HepG2 (cell line): Measurements from ENCODE around the gene COQ5. TPM values are rescaled to one million over a fixed set of nuclear protein-coding genes. Genes with fewer than 3 reads are reported as not detected.
A peak's percentile ranks its signal among the peaks of the same experiment; 100 is the strongest.

Experiments used
- ARID4A ChIP-seq: sonication (generic); formaldehyde crosslinking; IDR thresholded peaks from 2 replicates; pipeline ENCODE4 v1.5.0; 2020; ENCODE audit warnings: mild to moderate bottlenecking, missing genetic modification reagents, borderline replicate concordance
- HINFP ChIP-seq: sonication (generic); formaldehyde crosslinking; IDR thresholded peaks from 2 replicates; pipeline ENCODE4 v1.4.0; 2020; ENCODE audit warnings: low read depth, mild to moderate bottlenecking, missing genetic modification reagents
- IKZF5 ChIP-seq: IDR thresholded peaks from 2 replicates; pipeline ENCODE4 v1.6.1; 2018; ENCODE audit warnings: missing genetic modification reagents, mild to moderate bottlenecking, missing compliant biosample characterization
- KMT2B ChIP-seq: IDR thresholded peaks from 2 replicates; pipeline ENCODE4 v1.6.1; 2016; ENCODE audit warnings: missing genetic modification reagents, missing compliant biosample characterization
- SMYD3 ChIP-seq: sonication (generic); formaldehyde crosslinking; IDR thresholded peaks from 2 replicates; pipeline ENCODE4 v1.8.1; 2023; ENCODE audit warnings: mild to moderate bottlenecking, missing genetic modification reagents
- ZBTB21 ChIP-seq: sonication (generic); formaldehyde crosslinking; IDR thresholded peaks from 2 replicates; pipeline ENCODE4 v1.4.0; 2020; ENCODE audit warnings: missing genetic modification reagents
- ZNF451 ChIP-seq: sonication (generic); formaldehyde crosslinking; IDR thresholded peaks from 2 replicates; pipeline ENCODE4 v1.5.0; 2020; ENCODE audit warnings: mild to moderate bottlenecking, missing genetic modification reagents
- ZNF501 ChIP-seq: sonication (generic); formaldehyde crosslinking; IDR thresholded peaks from 2 replicates; pipeline ENCODE4 v1.5.1; 2020; ENCODE audit warnings: mild to moderate bottlenecking, moderate library complexity, missing genetic modification reagents
- ZNF512 ChIP-seq: sonication (generic); formaldehyde crosslinking; IDR thresholded peaks from 2 replicates; pipeline ENCODE4 v1.4.0; 2020; ENCODE audit warnings: mild to moderate bottlenecking, missing genetic modification reagents
- polyA plus RNA-seq, 8 experiments: library from polyadenylated mRNA; depleted of rRNA in 3 of 8; stranded (reverse) in 7 of 8; unstranded in 1 of 8; fragments of >200 nt; fragmentation: Illumina TruSeq in 4 of 8; extraction: Trizol in 4 of 8; gene quantifications; 2 replicates each; pipeline versions ENCODE4 v1.2.1 to v1.2.3, GENCODE V29; 2011 to 2016; ENCODE audit warnings: low read depth in 4 of 8, missing spikeins in 1 of 8, mixed read lengths in 1 of 8; ENCODE audit not compliant: insufficient read depth in 1 of 8
- total RNA-seq, 5 experiments: library from RNA; depleted of rRNA; stranded (reverse); fragments of >200 nt; fragmentation: Illumina TruSeq; extraction: Trizol; gene quantifications; 2 replicates each; pipeline ENCODE4 v1.2.3, GENCODE V29; 2016; ENCODE audit warnings: low read depth in 1 of 5
- TF ChIP-seq, protein P1 (sequence below): IDR thresholded peaks from 2 replicates; pipeline ENCODE4 v1.6.1; 2016; ENCODE audit warnings: low read depth, borderline replicate concordance
- TF ChIP-seq, protein P2 (sequence below): sonication (generic); formaldehyde crosslinking; IDR thresholded peaks from 2 replicates; pipeline ENCODE4 v1.5.1; 2020; ENCODE audit warnings: mild to moderate bottlenecking, moderate library complexity, missing genetic modification reagents
- TF ChIP-seq, protein P3 (sequence below): sonication (generic); formaldehyde crosslinking; IDR thresholded peaks from 2 replicates; pipeline ENCODE4 v1.9.0; 2022; ENCODE audit warnings: missing genetic modification reagents, mild to moderate bottlenecking, borderline replicate concordance

The COQ5 gene
- total and polyA plus RNA-seq, 2 of the 13 experiments (the other 11 are each of a cell fraction or from before 2014, with no cell fraction given) = 36.4 to 41.5 TPM

DNA sequence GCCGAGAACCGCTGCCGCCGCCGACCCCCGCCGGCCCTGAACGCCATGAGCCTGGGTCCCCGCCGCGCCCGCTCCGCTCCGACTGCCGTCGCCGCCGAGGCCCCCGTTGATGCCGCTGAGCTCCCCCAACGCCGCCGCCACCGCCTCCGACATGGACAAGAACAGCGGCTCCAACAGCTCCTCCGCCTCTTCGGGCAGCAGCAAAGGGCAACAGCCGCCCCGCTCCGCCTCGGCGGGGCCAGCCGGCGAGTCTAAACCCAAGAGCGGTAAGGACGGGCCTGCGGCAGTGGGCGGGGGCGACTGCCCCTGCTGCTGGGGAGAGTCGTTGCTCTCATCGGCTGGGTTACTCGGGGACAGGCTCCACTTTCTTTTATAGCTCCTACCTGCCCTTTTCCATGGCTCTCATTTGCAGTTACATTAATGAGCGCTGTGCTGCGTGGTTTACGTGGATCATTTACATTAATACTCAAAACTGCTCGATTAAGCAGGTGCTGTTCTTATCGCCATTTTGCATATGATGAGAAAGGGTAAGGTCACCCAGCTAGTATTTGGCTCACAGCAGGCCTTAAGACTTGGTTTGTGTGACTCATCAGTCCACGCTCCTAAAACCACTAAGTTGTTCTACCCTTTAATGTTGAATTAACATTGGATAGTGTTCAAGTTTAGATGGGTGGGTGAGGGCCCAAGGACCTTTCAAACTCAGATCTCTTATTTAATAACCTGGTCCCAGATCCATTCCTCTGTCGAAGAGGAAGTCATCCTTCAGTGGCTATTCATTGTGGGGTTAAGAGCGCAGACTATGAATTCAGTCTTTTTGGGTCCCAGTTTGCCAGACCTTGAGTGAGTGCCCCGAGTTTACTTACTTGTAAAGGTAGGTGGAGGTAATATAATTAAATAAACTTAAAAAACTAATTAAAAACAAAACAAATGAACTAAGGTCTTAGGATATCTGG lies 6.0 kb upstream of the COQ5 start (continued):
- TF ChIP-seq ZNF512 (CRISPR knock-in tag) (no peak), KMT2B (CRISPR knock-in tag) (no peak; the same call in 1 of the 2 replicates), ARID4A (CRISPR knock-in tag) (peak; percentile 66; the same call in 1 of the 2 replicates), ZBTB21 (CRISPR knock-in tag) (no peak), IKZF5 (CRISPR knock-in tag) (no peak), SMYD3 (CRISPR knock-in tag) (no peak), ZNF501 (CRISPR knock-in tag) (peak; percentile 52; the same call in 1 of the 2 replicates), ZNF451 (CRISPR knock-in tag) (0 out of 2 replicates have a peak, but pooled peaks have one; percentile 23), HINFP (CRISPR knock-in tag) (no peak)
- TF ChIP-seq, protein P1, sequence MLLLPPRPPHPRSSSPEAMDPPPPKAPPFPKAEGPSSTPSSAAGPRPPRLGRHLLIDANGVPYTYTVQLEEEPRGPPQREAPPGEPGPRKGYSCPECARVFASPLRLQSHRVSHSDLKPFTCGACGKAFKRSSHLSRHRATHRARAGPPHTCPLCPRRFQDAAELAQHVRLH = no peak
- TF ChIP-seq, protein P2, sequence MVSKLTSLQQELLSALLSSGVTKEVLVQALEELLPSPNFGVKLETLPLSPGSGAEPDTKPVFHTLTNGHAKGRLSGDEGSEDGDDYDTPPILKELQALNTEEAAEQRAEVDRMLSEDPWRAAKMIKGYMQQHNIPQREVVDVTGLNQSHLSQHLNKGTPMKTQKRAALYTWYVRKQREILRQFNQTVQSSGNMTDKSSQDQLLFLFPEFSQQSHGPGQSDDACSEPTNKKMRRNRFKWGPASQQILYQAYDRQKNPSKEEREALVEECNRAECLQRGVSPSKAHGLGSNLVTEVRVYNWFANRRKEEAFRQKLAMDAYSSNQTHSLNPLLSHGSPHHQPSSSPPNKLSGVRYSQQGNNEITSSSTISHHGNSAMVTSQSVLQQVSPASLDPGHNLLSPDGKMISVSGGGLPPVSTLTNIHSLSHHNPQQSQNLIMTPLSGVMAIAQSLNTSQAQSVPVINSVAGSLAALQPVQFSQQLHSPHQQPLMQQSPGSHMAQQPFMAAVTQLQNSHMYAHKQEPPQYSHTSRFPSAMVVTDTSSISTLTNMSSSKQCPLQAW (CRISPR knock-in tag) = no peak
- TF ChIP-seq, protein P3, sequence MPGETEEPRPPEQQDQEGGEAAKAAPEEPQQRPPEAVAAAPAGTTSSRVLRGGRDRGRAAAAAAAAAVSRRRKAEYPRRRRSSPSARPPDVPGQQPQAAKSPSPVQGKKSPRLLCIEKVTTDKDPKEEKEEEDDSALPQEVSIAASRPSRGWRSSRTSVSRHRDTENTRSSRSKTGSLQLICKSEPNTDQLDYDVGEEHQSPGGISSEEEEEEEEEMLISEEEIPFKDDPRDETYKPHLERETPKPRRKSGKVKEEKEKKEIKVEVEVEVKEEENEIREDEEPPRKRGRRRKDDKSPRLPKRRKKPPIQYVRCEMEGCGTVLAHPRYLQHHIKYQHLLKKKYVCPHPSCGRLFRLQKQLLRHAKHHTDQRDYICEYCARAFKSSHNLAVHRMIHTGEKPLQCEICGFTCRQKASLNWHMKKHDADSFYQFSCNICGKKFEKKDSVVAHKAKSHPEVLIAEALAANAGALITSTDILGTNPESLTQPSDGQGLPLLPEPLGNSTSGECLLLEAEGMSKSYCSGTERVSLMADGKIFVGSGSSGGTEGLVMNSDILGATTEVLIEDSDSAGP (CRISPR knock-in tag) = peak; percentile 66; the same call in 1 of the 2 replicates
